Omental fat pad (tissue), 4 donors: ENCODE results near the gene SLC5A2. TPM values are rescaled to one million over a fixed set of nuclear protein-coding genes. Genes with fewer than 3 reads are reported as not detected.
"Not testable (repeated sequence)": the region's sequence is repeated elsewhere in the genome, so short reads cannot be mapped to it uniquely, and the experiment has no call there.

Source experiments
- ATAC-seq: fragments of 150-250 bp; one replicate; pipeline ENCODE4 v1.9.1; 2016; ENCODE audit warnings: mild to moderate bottlenecking, moderate library complexity; ENCODE audit not compliant: low FRiP score
- DNase-seq: peaks from one replicate; pipeline ENCODE4 v3.0.0-alpha.2; 2019; ENCODE audit warnings: low spot score
- CTCF ChIP-seq, 3 donors: fragments of 450-650 bp; IDR thresholded peaks; one replicate each; pipeline ENCODE4 v1.5.1; 2016 to 2017; ENCODE audit warnings: antibody characterized with exemption in 3 of 3, mild to moderate bottlenecking in 3 of 3, moderate library complexity in 2 of 3
- total RNA-seq, 4 donors: library from RNA; depleted of rRNA; stranded (reverse); fragments of >200 nt; gene quantifications; one replicate each; pipeline ENCODE4 v1.1.0, GENCODE V29; 2016

The SLC5A2 gene
- total RNA-seq, 4 donors from 2014 or later: not detected

- DNase-seq (no peak), ATAC-seq (no peak)
- TF ChIP-seq CTCF (IDR thresholded peaks at IDR 0.05): no peak
Observed at GRCh38 chr16:31535737-31536136, 52.8 kb downstream of the SLC5A2 start.

- no peak for TF ChIP-seq CTCF (IDR thresholded peaks at IDR 0.05)
- no peak for DNase-seq
- ATAC-seq: no peak
Observed at GRCh38 chr16:31536804-31537361, 54.0 kb downstream of the SLC5A2 start.

- ATAC-seq (no peak), DNase-seq (no peak)
- no peak for TF ChIP-seq CTCF (IDR thresholded peaks at IDR 0.05)
Observed at GRCh38 chr16:31537362-31538242, 54.7 kb downstream of the SLC5A2 start.

- not testable (repeated sequence) for DNase-seq, ATAC-seq
Observed at GRCh38 chr16:31538243-31538598, 55.3 kb downstream of the SLC5A2 start.

GRCh38 chr16:31539762-31540161 lies 56.8 kb downstream of the SLC5A2 start:
- DNase-seq, ATAC-seq: not testable (repeated sequence)

Other genes with a start within 250 kb of the SLC5A2 start
- 10 to 100 TPM; 23.9 to 58.4 (median 38.8) TPM for gene ITGAM, start 223.1 kb upstream of the SLC5A2 start, total RNA-seq
- gene ITGAX, start 127.9 kb upstream of the SLC5A2 start, total RNA-seq: 100 to 1,000 TPM in 1 of 4 donors, 10 to 100 TPM in 3; 11.7 to 161 (median 27.0) TPM
- gene ITGAD, start 89.8 kb upstream of the SLC5A2 start, total RNA-seq: under 1 TPM in 3 of 4 donors, not detected in 1; 0.28 to 0.47 (median 0.36) TPM
- gene COX6A2, start 54.8 kb upstream of the SLC5A2 start, total RNA-seq: not detected
- 1 to 10 TPM in 3 of 4 donors, under 1 TPM in 1; 0.36 to 2.2 (median 1.5) TPM for gene ZNF843, start 40.3 kb upstream of the SLC5A2 start, total RNA-seq
- 10 to 100 TPM in 2 of 4 donors, 1 to 10 TPM in 2; 4.6 to 15.5 (median 10.0) TPM for gene ARMC5, start 23.6 kb upstream of the SLC5A2 start, total RNA-seq
- 10 to 100 TPM; 16.1 to 33.7 (median 18.9) TPM for gene TGFB1I1, start 11.0 kb upstream of the SLC5A2 start, total RNA-seq
- 10 to 100 TPM; 35.3 to 56.7 (median 48.9) TPM for gene RUSF1, start 25.3 kb downstream of the SLC5A2 start, total RNA-seq
- gene AHSP, start 44.8 kb downstream of the SLC5A2 start, total RNA-seq: not detected